CD4-positive, alpha-beta T cell (primary cell): ENCODE data around the gene AGAP1. TPM values are rescaled to one million over a fixed set of nuclear protein-coding genes. Genes with fewer than 3 reads are reported as not detected.

Experiments used
- ATAC-seq: fragments of 200-7000 bp; cut with Tn5 transposase; one replicate; pipeline ENCODE4 v1.10.0; 2022; ENCODE audit warnings: mild to moderate bottlenecking; ENCODE audit not compliant: poor library complexity
- CTCF ChIA-PET: fragments of 350-600 bp; sonication (Branson Sonifier 250); formaldehyde crosslinking; loops from one replicate; lab custom pipeline; 2021; ENCODE audit warnings: antibody characterized with exemption, inconsistent platforms; lab: Charles Lee
- POLR2A ChIA-PET: fragments of 350-600 bp; sonication (Branson Sonifier 250); formaldehyde crosslinking; loops from one replicate; lab custom pipeline; 2021; ENCODE audit warnings: antibody characterized with exemption, inconsistent platforms; lab: Charles Lee
- DNase-seq, 14 experiments: peaks; one replicate each; pipeline ENCODE4 v3.0.0-alpha.2; 2013 to 2020; ENCODE audit warnings: mixed read lengths in 2 of 14
- H3K27ac ChIP-seq, 2 donors: one replicate each; pipeline versions ENCODE4 v1.5.1 to v1.7.0; 2013; ENCODE audit warnings: low read length in 2 of 2, low read depth in 1 of 2, mild to moderate bottlenecking in 1 of 2
- H3K27me3 ChIP-seq, 2 experiments: 1 replicate in 1 of 2; 2 replicates in 1 of 2; pipeline versions ENCODE4 v1.6.1 to v1.7.0; 2013; ENCODE audit warnings: low read length in 2 of 2, control low read depth in 1 of 2, mild to moderate bottlenecking in 1 of 2, moderate library complexity in 1 of 2; ENCODE audit not compliant: insufficient read depth in 2 of 2, control insufficient read depth in 1 of 2
- H3K36me3 ChIP-seq: one replicate; pipeline ENCODE4 v1.6.1; 2013; ENCODE audit warnings: low read length, control low read depth; ENCODE audit not compliant: insufficient read depth
- H3K4me1 ChIP-seq: one replicate; pipeline ENCODE4 v1.6.1; 2013; ENCODE audit warnings: low read length, control low read depth; ENCODE audit not compliant: insufficient read depth
- H3K4me3 ChIP-seq: one replicate; pipeline ENCODE4 v1.5.1; 2013; ENCODE audit warnings: mild to moderate bottlenecking, low read length, moderate library complexity
- H3K9me3 ChIP-seq, 2 experiments: 1 replicate in 1 of 2; 2 replicates in 1 of 2; pipeline versions ENCODE4 v1.6.1 to v1.7.0; 2013; ENCODE audit warnings: low read length in 2 of 2, mild to moderate bottlenecking in 2 of 2, control low read depth in 1 of 2, moderate library complexity in 1 of 2; ENCODE audit not compliant: control insufficient read depth in 1 of 2, insufficient read depth in 1 of 2
- H3K27ac Mint-ChIP-seq: one replicate; pipeline ENCODE4 v1.8.0; 2020; ENCODE audit warnings: mixed read lengths
- H3K27me3 Mint-ChIP-seq: one replicate; pipeline ENCODE4 v1.8.0; 2021; ENCODE audit warnings: mixed read lengths
- H3K36me3 Mint-ChIP-seq: one replicate; pipeline ENCODE4 v1.8.0; 2021; ENCODE audit warnings: low read depth, mixed read lengths
- H3K4me1 Mint-ChIP-seq: one replicate; pipeline ENCODE4 v1.8.0; 2021; ENCODE audit warnings: low read depth, mixed read lengths
- H3K4me3 Mint-ChIP-seq: one replicate; pipeline ENCODE4 v1.8.0; 2020; ENCODE audit warnings: mild to moderate bottlenecking, mixed read lengths
- H3K9me3 Mint-ChIP-seq: one replicate; pipeline ENCODE4 v1.8.0; 2020; ENCODE audit warnings: mixed read lengths
- intact Hi-C, 2 experiments: fragments of 100-400 bp; cut with DNase I in 1 of 2; cut with micrococcal nuclease in 1 of 2; formaldehyde crosslinking; loops; one replicate each; pipeline versions ENCODE4 v1.15.1 to v1.9.0; 2023 to 2025; cut with DNase I, micrococcal nuclease
- total RNA-seq, 174 experiments: library from RNA in 2 of 174; stranded (reverse) in 2 of 174; gene quantifications; one replicate each; pipeline ENCODE4 v1.2.3 and lab custom pipeline; 2021 to 2026
- TF ChIP-seq, protein P1 (sequence below): fragments of 200-600 bp; IDR thresholded peaks from one replicate; pipeline ENCODE4 v1.8.0; 2022; ENCODE audit warnings: antibody characterized with exemption, mild to moderate bottlenecking

Gene AGAP1
- total RNA-seq, 2 experiments from 2014 or later, result 2.6 to 3.1 TPM

DNA sequence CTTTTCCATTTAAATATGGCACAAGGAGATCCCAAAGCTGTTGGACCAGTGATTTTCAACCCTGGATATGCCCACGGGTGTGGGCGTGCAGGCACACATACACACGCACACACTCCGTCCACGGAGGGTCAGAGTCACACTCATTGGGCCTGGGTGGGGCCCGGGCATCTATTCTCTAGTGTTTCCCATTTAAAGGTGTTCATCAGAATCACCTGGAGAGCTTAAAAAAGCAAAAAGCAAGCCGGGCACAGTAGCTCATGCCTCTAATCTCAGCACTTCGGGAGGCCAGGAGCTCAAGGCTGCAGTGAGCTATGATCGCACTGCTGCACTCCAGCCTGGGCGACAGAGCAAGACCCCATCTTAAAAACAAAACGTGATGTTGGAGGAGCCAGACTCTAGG lies 345.4 kb downstream of the AGAP1 start:
- no peak overlapping the region for H3K4me3 Mint-ChIP-seq
- H3K27ac Mint-ChIP-seq, result no peak overlapping the region
- no peaks in the 10 kb centered on the region for H3K36me3 Mint-ChIP-seq
- H3K27me3 Mint-ChIP-seq, result peaks cover 16% of the 10 kb centered on the region
- TF ChIP-seq, protein P1, sequence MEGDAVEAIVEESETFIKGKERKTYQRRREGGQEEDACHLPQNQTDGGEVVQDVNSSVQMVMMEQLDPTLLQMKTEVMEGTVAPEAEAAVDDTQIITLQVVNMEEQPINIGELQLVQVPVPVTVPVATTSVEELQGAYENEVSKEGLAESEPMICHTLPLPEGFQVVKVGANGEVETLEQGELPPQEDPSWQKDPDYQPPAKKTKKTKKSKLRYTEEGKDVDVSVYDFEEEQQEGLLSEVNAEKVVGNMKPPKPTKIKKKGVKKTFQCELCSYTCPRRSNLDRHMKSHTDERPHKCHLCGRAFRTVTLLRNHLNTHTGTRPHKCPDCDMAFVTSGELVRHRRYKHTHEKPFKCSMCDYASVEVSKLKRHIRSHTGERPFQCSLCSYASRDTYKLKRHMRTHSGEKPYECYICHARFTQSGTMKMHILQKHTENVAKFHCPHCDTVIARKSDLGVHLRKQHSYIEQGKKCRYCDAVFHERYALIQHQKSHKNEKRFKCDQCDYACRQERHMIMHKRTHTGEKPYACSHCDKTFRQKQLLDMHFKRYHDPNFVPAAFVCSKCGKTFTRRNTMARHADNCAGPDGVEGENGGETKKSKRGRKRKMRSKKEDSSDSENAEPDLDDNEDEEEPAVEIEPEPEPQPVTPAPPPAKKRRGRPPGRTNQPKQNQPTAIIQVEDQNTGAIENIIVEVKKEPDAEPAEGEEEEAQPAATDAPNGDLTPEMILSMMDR, result no peak
- Histone ChIP-seq H3K4me1 (no peaks in the 10 kb centered on the region), H3K9me3 (no peaks in the 10 kb centered on the region), H3K4me3 (no peak overlapping the region), H3K27me3 (no peaks in the 10 kb centered on the region), H3K36me3 (no peaks in the 10 kb centered on the region), H3K27ac (no peak overlapping the region)
- no peak for ATAC-seq
- H3K9me3 Mint-ChIP-seq, result no peaks in the 10 kb centered on the region
- intact Hi-C loops, result no loop called here
- no peaks in the 10 kb centered on the region for H3K4me1 Mint-ChIP-seq
- POLR2A ChIA-PET, result no interaction called here
- CTCF ChIA-PET, result no interaction called here
- no peak for DNase-seq

DNA sequence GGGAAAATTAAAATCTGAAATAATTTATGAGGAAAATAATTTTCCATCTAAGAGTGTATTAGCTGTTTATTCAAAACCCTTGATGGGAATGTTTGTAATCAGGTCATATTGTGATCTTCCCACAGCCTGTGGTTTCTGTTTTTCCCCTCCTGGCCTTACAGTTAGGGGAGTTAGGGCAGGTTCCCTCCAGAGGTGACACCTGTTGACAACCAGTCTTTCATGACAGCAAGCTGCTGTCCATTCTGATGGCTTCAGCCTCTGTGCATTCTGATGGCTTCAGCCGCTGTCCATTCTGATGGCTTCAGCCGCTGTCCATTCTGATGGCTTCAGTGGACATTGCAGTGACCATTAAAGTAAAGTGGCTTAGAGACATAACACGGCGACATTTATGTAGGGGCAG lies 346.1 kb downstream of the AGAP1 start:
- POLR2A ChIA-PET, result no interaction called here

DNA sequence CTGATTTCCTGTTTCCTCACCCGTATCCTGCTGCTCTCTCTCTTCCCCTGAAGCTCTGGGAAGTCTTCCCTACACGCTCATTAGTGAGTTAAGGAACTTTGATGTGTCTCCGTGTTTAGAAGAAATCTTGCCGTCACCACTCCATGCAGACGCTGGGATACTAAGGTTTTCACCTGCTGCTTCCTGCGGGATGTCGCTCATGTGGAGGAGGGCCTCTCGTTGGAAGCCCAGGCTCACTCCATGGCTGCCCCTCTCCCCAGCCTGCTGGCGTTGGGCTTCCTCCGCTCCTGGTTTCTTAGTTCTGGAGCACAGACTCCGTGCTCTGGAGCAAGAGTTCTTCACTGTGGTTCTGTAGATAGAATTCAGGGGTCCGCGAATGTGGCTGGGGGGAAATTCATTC lies 348.0 kb downstream of the AGAP1 start:
- peaks cover 10% of the 10 kb centered on the region for H3K27me3 Mint-ChIP-seq
- no peaks in the 10 kb centered on the region for H3K36me3 Mint-ChIP-seq
- Histone ChIP-seq H3K4me1 (no peaks in the 10 kb centered on the region), H3K4me3 (no peak overlapping the region), H3K36me3 (no peaks in the 10 kb centered on the region), H3K9me3 (no peaks in the 10 kb centered on the region), H3K27ac (no peak overlapping the region), H3K27me3 (no peaks in the 10 kb centered on the region)
- H3K9me3 Mint-ChIP-seq, result no peaks in the 10 kb centered on the region
- H3K27ac Mint-ChIP-seq, result no peak overlapping the region
- ChIA-PET POLR2A (no interaction called here), CTCF (no interaction called here)
- no peaks in the 10 kb centered on the region for H3K4me1 Mint-ChIP-seq
- DNase-seq (no peak), ATAC-seq (no peak)
- no peak overlapping the region for H3K4me3 Mint-ChIP-seq
- TF ChIP-seq, protein P1, result no peak
- intact Hi-C loops, result no loop called here

More for the DNA sequence above, 346.1 kb downstream of the AGAP1 start:
- H3K27me3 ChIP-seq, result no peaks in the 10 kb centered on the region
- DNase-seq, result no peak
- CTCF ChIA-PET, result no interaction called here
- no peak overlapping the region for H3K4me3 ChIP-seq
- Mint-ChIP-seq H3K36me3 (no peaks in the 10 kb centered on the region), H3K4me3 (no peak overlapping the region), H3K27me3 (peaks cover 15% of the 10 kb centered on the region), H3K4me1 (no peaks in the 10 kb centered on the region), H3K27ac (no peak overlapping the region), H3K9me3 (no peaks in the 10 kb centered on the region)
- no peaks in the 10 kb centered on the region for H3K9me3 ChIP-seq
- no peaks in the 10 kb centered on the region for H3K4me1 ChIP-seq
- no peaks in the 10 kb centered on the region for H3K36me3 ChIP-seq
- TF ChIP-seq, protein P1, result no peak
- no peak for ATAC-seq
- intact Hi-C loops, result no loop called here
- H3K27ac ChIP-seq, result no peak overlapping the region
